Neutrophil (primary cell): ENCODE data around the gene AFTPH.

Experiments used
- H3K27ac ChIP-seq: fragments of 200-600 bp; sonication (generic); 2 replicates; pipeline ENCODE4 v1.5.1; 2016; ENCODE audit warnings: mild to moderate bottlenecking, moderate library complexity
- H3K27me3 ChIP-seq: fragments of 200-600 bp; sonication (generic); 2 replicates; pipeline ENCODE4 v1.6.0; 2016; ENCODE audit warnings: mild to moderate bottlenecking
- H3K36me3 ChIP-seq: fragments of 200-600 bp; sonication (generic); 2 replicates; pipeline ENCODE4 v1.5.1; 2017
- H3K4me1 ChIP-seq, 2 experiments: fragments of 200-600 bp in 1 of 2; sonication (generic) in 1 of 2; 1 replicate in 1 of 2; 2 replicates in 1 of 2; pipeline versions ENCODE4 v1.5.1 to v1.6.1; 2013 to 2016; ENCODE audit warnings: low read depth in 1 of 2, low read length in 1 of 2, mild to moderate bottlenecking in 1 of 2, moderate library complexity in 1 of 2; ENCODE audit not compliant: control insufficient read depth in 1 of 2, insufficient read depth in 1 of 2
- H3K4me3 ChIP-seq, 2 experiments: fragments of 200-600 bp in 1 of 2; sonication (generic) in 1 of 2; 1 replicate in 1 of 2; 2 replicates in 1 of 2; pipeline ENCODE4 v1.5.1; 2013 to 2016; ENCODE audit warnings: low read depth in 1 of 2, low read length in 1 of 2, mild to moderate bottlenecking in 1 of 2, moderate library complexity in 1 of 2
- H3K9me3 ChIP-seq: fragments of 200-600 bp; sonication (generic); 2 replicates; pipeline ENCODE4 v1.5.1; 2016
- CTCF ChIP-seq: fragments of 200-600 bp; sonication (generic); IDR thresholded peaks from 2 replicates; pipeline ENCODE4 v1.5.1; 2016; ENCODE audit warnings: antibody characterized with exemption

The AFTPH gene

GRCh38 chr2:64491426-64491825, 32.7 kb upstream of the AFTPH start:
- H3K4me3 ChIP-seq: no peak overlapping the region
- H3K4me1 ChIP-seq: no peaks in the 10 kb centered on the region
- H3K36me3 ChIP-seq: no peaks in the 10 kb centered on the region
- peaks cover 13% of the 10 kb centered on the region for H3K27me3 ChIP-seq
- no peaks in the 10 kb centered on the region for H3K9me3 ChIP-seq
- H3K27ac ChIP-seq: no peak overlapping the region
- no peak for TF ChIP-seq CTCF

- Histone ChIP-seq H3K4me3 (no peak overlapping the region), H3K9me3 (no peaks in the 10 kb centered on the region), H3K36me3 (no peaks in the 10 kb centered on the region), H3K27me3 (peaks cover 19% of the 10 kb centered on the region), H3K27ac (no peak overlapping the region), H3K4me1 (no peaks in the 10 kb centered on the region)
- TF ChIP-seq CTCF: no peak
These were observed 31.9 kb upstream of the AFTPH start for GRCh38 chr2:64492272-64492671.

GRCh38 chr2:64492821-64493220, 31.3 kb upstream of the AFTPH start:
- H3K36me3 ChIP-seq: no peaks in the 10 kb centered on the region
- no peak for TF ChIP-seq CTCF

GRCh38 chr2:64493788-64494187, 30.3 kb upstream of the AFTPH start:
- Histone ChIP-seq H3K27me3 (peaks cover 23% of the 10 kb centered on the region), H3K27ac (no peak overlapping the region), H3K4me1 (no peaks in the 10 kb centered on the region), H3K4me3 (no peak overlapping the region), H3K36me3 (no peaks in the 10 kb centered on the region), H3K9me3 (no peaks in the 10 kb centered on the region)
- no peak for TF ChIP-seq CTCF

More at GRCh38 chr2:64492821-64493220, 31.3 kb upstream of the AFTPH start:
- Histone ChIP-seq H3K27ac (no peak overlapping the region), H3K27me3 (peaks cover 23% of the 10 kb centered on the region), H3K4me1 (no peaks in the 10 kb centered on the region), H3K4me3 (no peak overlapping the region), H3K9me3 (no peaks in the 10 kb centered on the region)

GRCh38 chr2:64498438-64498837, 25.7 kb upstream of the AFTPH start:
- Histone ChIP-seq H3K27me3 (peaks cover 37% of the 10 kb centered on the region), H3K36me3 (no peaks in the 10 kb centered on the region), H3K4me1 (no peaks in the 10 kb centered on the region), H3K27ac (no peak overlapping the region), H3K9me3 (no peaks in the 10 kb centered on the region), H3K4me3 (no peak overlapping the region)
- TF ChIP-seq CTCF: no peak

- Histone ChIP-seq H3K4me3 (no peak overlapping the region), H3K27ac (no peak overlapping the region), H3K9me3 (no peaks in the 10 kb centered on the region), H3K36me3 (no peaks in the 10 kb centered on the region), H3K4me1 (peaks cover 0 to 6% of the 10 kb centered on the region in 2 experiments), H3K27me3 (peaks cover 30% of the 10 kb centered on the region)
- TF ChIP-seq CTCF: no peak
These were observed 23.6 kb upstream of the AFTPH start for GRCh38 chr2:64500549-64500948.
